A549 treated with GW870086 at 1 μM for 4 hours (cell line): Measurements from ENCODE around the gene AMY2A. TPM values are rescaled to one million over a fixed set of nuclear protein-coding genes. Genes with fewer than 3 reads are reported as not detected.

Source experiments
- total RNA-seq: library from RNA; stranded (reverse); fragments of 200-300 nt; extraction: Qiagen RNA extraction; gene quantifications from 5 replicates; pipeline ENCODE4 v1.2.3, GENCODE V29; 2022; ENCODE audit warnings: low read depth

AMY2A gene
- not detected in 5 replicates for total RNA-seq

GRCh38 chr1:103616994-103617477 lies at the start of gene AMY2A:
Gene AMY2A (plus strand): TSS chr1:103617427. CDS start chr1:103617441, 14 bp downstream.

GRCh38 chr1:103571289-103571688 lies 45.9 kb upstream of the AMY2A start, which contains the start of gene AMY2B:
Gene AMY2B (plus strand): TSS chr1:103571589. CDS start chr1:103571603, 14 bp downstream.

GRCh38 chr1:103655460-103655859 lies 38.2 kb downstream of the AMY2A start, which contains the start of gene AMY1A:
Gene AMY1A (plus strand): TSS chr1:103655760. CDS start chr1:103656331, 571 bp downstream.

Other genes with a start within 250 kb of the AMY2A start
- gene RNPC3, start 91.7 kb upstream of the AMY2A start, total RNA-seq: 4.4 to 6.7 TPM (median 5.7 TPM) in 5 replicates
- 0.33 to 0.55 TPM (median 0.43 TPM) in 5 replicates for gene AMY2B, start 45.8 kb upstream of the AMY2A start, total RNA-seq
- not detected in 5 replicates for gene AMY1A, start 38.3 kb downstream of the AMY2A start, total RNA-seq
- gene AMY1B, start 78.8 kb downstream of the AMY2A start, total RNA-seq: not detected in 5 replicates
- gene AMY1C, start 132.5 kb downstream of the AMY2A start, total RNA-seq: not detected in 5 replicates